Endothelial cell of umbilical vein (primary cell): ENCODE measurements around the gene DLGAP4. TPM values are rescaled to one million over a fixed set of nuclear protein-coding genes. Genes with fewer than 3 reads are reported as not detected.

ENCODE experiments used
- BruUV-seq: library from RNA; stranded (reverse); fragments of 400-500 nt; replicated peaks from 2 replicates; lab custom pipeline; 2021; lab: Mats Ljungman, UMichigan
- CTCF ChIA-PET: fragments of 300-600, 350-600 bp; sonication (Branson Sonifier 250); formaldehyde crosslinking; loops from one replicate; lab custom pipeline; 2021; ENCODE audit warnings: antibody characterized with exemption, inconsistent platforms; lab: Charles Lee
- POLR2A ChIA-PET: fragments of 300-600, 350-600 bp; sonication (Branson Sonifier 250); formaldehyde crosslinking; loops from one replicate; lab custom pipeline; 2021; ENCODE audit warnings: antibody characterized with exemption, inconsistent platforms; lab: Charles Lee
- DNase-seq: peaks from one replicate; pipeline ENCODE4 v3.0.0-alpha.2; 2011; ENCODE audit warnings: low read depth, low spot score
- FAIRE-seq: peaks from 2 replicates; lab custom pipeline; 2011; peaks lifted over from hg19 to GRCh38; lab: Jason Lieb, UNC
- H2AFZ ChIP-seq: 2 replicates; pipeline ENCODE4 v1.6.0; 2012; ENCODE audit warnings: low read depth, low read length, control low read depth, inconsistent platforms
- H3K27ac ChIP-seq: 2 replicates; pipeline ENCODE4 v1.5.1; 2011; ENCODE audit warnings: low read depth, mild to moderate bottlenecking, control low read depth, low read length, moderate library complexity; ENCODE audit not compliant: insufficient read depth
- H3K27me3 ChIP-seq, 2 experiments: 2 replicates each; pipeline versions ENCODE4 v1.6.0 to v1.6.1; 2011; ENCODE audit warnings: low read length in 2 of 2, mixed read lengths in 1 of 2; ENCODE audit not compliant: control insufficient read depth in 2 of 2, insufficient read depth in 2 of 2
- H3K36me3 ChIP-seq, 2 experiments: 2 replicates in 1 of 2; 3 replicates in 1 of 2; pipeline ENCODE4 v1.5.1; 2011; ENCODE audit warnings: low read length in 2 of 2, mild to moderate bottlenecking in 1 of 2, moderate library complexity in 1 of 2; ENCODE audit not compliant: control insufficient read depth in 2 of 2, insufficient read depth in 2 of 2; ENCODE audit errors: extremely low read depth in 1 of 2
- H3K4me1 ChIP-seq: 3 replicates; pipeline ENCODE4 v1.5.1; 2011; ENCODE audit warnings: mild to moderate bottlenecking, low read length; ENCODE audit not compliant: control insufficient read depth, insufficient read depth; ENCODE audit errors: extremely low read depth
- H3K4me2 ChIP-seq: 2 replicates; pipeline ENCODE4 v1.6.1; 2011; ENCODE audit warnings: low read length, control low read depth, mixed read lengths; ENCODE audit not compliant: insufficient read depth
- H3K4me3 ChIP-seq, 3 experiments: fragments of 200-600 bp in 1 of 3; sonication (generic), shearing (Covaris generic) in 1 of 3; replicated peaks in 1 of 3; 2 replicates each; pipeline ENCODE4 v1.5.1; 2011 to 2016; ENCODE audit warnings: control low read depth in 3 of 3, low read length in 3 of 3, mild to moderate bottlenecking in 2 of 3, inconsistent platforms in 1 of 3, low read depth in 1 of 3, moderate library complexity in 1 of 3; ENCODE audit not compliant: insufficient read depth in 1 of 3
- H3K79me2 ChIP-seq: 2 replicates; pipeline ENCODE4 v1.6.0; 2012; ENCODE audit warnings: low read length, inconsistent platforms; ENCODE audit not compliant: control insufficient read depth, insufficient read depth
- H3K9ac ChIP-seq: replicated peaks from 2 replicates; pipeline ENCODE3; 2011; ENCODE audit warnings: low read length, control low read depth; ENCODE audit not compliant: insufficient read depth; ENCODE audit errors: extremely low read depth
- H3K9me1 ChIP-seq: replicated peaks from 3 replicates; pipeline ENCODE4 v1.6.0; 2011; ENCODE audit warnings: mild to moderate bottlenecking, low read length; ENCODE audit not compliant: control insufficient read depth, insufficient read depth; ENCODE audit errors: extremely low read depth
- H3K9me3 ChIP-seq: replicated peaks from 2 replicates; pipeline ENCODE4 v1.5.1; 2012; ENCODE audit warnings: low read length, inconsistent platforms; ENCODE audit not compliant: control insufficient read depth, insufficient read depth
- H4K20me1 ChIP-seq: replicated peaks from 2 replicates; pipeline ENCODE3; 2011; ENCODE audit warnings: mild to moderate bottlenecking, low read length; ENCODE audit not compliant: control insufficient read depth, insufficient read depth; ENCODE audit errors: extremely low read depth
- CTCF ChIP-seq, 2 donors: IDR thresholded peaks; 1 replicate in 1 of 2; 2 replicates in 1 of 2; pipeline ENCODE4 v1.5.1; 2011; ENCODE audit warnings: low read length in 2 of 2, mild to moderate bottlenecking in 2 of 2, moderate library complexity in 2 of 2, control low read depth in 1 of 2, inconsistent platforms in 1 of 2, low read depth in 1 of 2; ENCODE audit not compliant: insufficient read depth in 1 of 2; ENCODE audit errors: extremely low read depth in 1 of 2
- EZH2 ChIP-seq: IDR thresholded peaks from 2 replicates; pipeline ENCODE4 v1.6.1; 2012; ENCODE audit warnings: borderline replicate concordance, low read depth, mild to moderate bottlenecking, moderate library complexity, low read length, inconsistent platforms; ENCODE audit not compliant: severe bottlenecking
- JUN ChIP-seq: IDR thresholded peaks from 2 replicates; pipeline ENCODE4 v1.6.1; 2011; ENCODE audit warnings: borderline replicate concordance, low read depth; ENCODE audit not compliant: insufficient read length, insufficient read depth
- MYC ChIP-seq: IDR thresholded peaks from one replicate; pipeline ENCODE4 v1.6.1; 2011; ENCODE audit warnings: mild to moderate bottlenecking, low read depth, low read length
- POLR2A ChIP-seq: IDR thresholded peaks from 2 replicates; pipeline ENCODE4 v1.6.1; 2012; ENCODE audit warnings: low read depth, mild to moderate bottlenecking, control low read depth, low read length
- dilution Hi-C: fragments of 300-500 bp; cut with MboI; formaldehyde crosslinking; loops from one replicate; pipeline ENCODE4 v1.15.0; 2019; ENCODE audit warnings: low sequenced_read_pairs; ENCODE audit not compliant: extremely low pct_ligation_motif_present
- intact Hi-C: fragments of 100-400 bp; cut with micrococcal nuclease; formaldehyde crosslinking; loops from one replicate; pipeline ENCODE4 v1.10.0; 2022
- polyA plus RNA-seq, 4 experiments: library from polyadenylated mRNA; depleted of rRNA in 3 of 4; stranded (reverse) in 3 of 4; unstranded in 1 of 4; fragments of >200 nt; gene quantifications; 2 replicates each; pipeline versions ENCODE4 v1.2.1 to v1.2.3, GENCODE V29; 2011 to 2012; ENCODE audit warnings: missing spikeins in 1 of 4
- total RNA-seq: library from RNA; stranded (reverse); gene quantifications from 2 replicates; pipeline ENCODE4 v1.2.3, GENCODE V29; 2021

DLGAP4 gene
- total and polyA plus RNA-seq, 2 donors (not counting 3 experiments of a cell fraction or from before 2014, with no cell fraction given) = 57.5 to 125 TPM

- Histone ChIP-seq H4K20me1 (peaks cover 6% of the 10 kb centered on the region), H2AFZ (no peak overlapping the region)
Measured at GRCh38 chr20:36471885-36472636, 165.9 kb downstream of the DLGAP4 start.

More at GRCh38 chr20:36471885-36472636, 165.9 kb downstream of the DLGAP4 start:
- Histone ChIP-seq H3K9me3 (no peaks in the 10 kb centered on the region), H3K4me3 (no peak overlapping the region), H3K27me3 (no peaks in the 10 kb centered on the region), H3K9me1 (no peaks in the 10 kb centered on the region), H3K9ac (no peak overlapping the region), H3K27ac (no peak overlapping the region), H3K36me3 (no peaks in the 10 kb centered on the region), H3K4me2 (no peak overlapping the region), H3K79me2 (peaks cover 88% of the 10 kb centered on the region), H3K4me1 (peaks cover 37% of the 10 kb centered on the region)
- no TSS peak for BruUV-seq
- intact Hi-C loops = no loop called here
- TF ChIP-seq POLR2A (no peak), EZH2 (no peak), MYC (no peak), JUN (no peak), CTCF (IDR thresholded peaks at IDR 0.05; ENCODE audit: extremely low read depth in 1 of 2, insufficient read depth in 1 of 2, low read depth in 1 of 2, low read length in 2 of 2) (no peak)
- no peak for FAIRE-seq
- DNase-seq = no peak
- CTCF ChIA-PET = interaction anchor here (0.6 to 0.7 kb wide), 3 partner anchors 8 to 1466 kb away, joined by 3 read pairs; no protein-coding TSS in a partner anchor
- POLR2A ChIA-PET = interaction anchor here (0.6 to 1.4 kb wide), 2 partner anchors 363 to 518 kb away, joined by 3 read pairs; partner anchors contain the start of gene SCAND1
- dilution Hi-C loops = no loop called here
